GM21529 (cell line): ENCODE measurements around the gene MSANTD7.

Source experiments
- ATAC-seq: cut with Tn5 transposase; IDR thresholded peaks from one replicate; pipeline ENCODE4 v1.9.1; 2021; ENCODE audit not compliant: unreplicated experiment

Gene MSANTD7

GRCh38 chr10:14879928-14880193 lies 41.8 kb downstream of the MSANTD7 start:
- ATAC-seq: no peak

- no peak for ATAC-seq
Measured at GRCh38 chr10:14880229-14880628, 42.1 kb downstream of the MSANTD7 start.

GRCh38 chr10:14884082-14884481 lies 46.0 kb downstream of the MSANTD7 start:
- ATAC-seq: no peak
